HG03135 (cell line): ENCODE measurements around the gene OR5AL1.
"Not testable (repeated sequence)": the region's sequence is repeated elsewhere in the genome, so short reads cannot be mapped to it uniquely, and the experiment has no call there.

Experiments
- ATAC-seq: cut with Tn5 transposase; IDR thresholded peaks from one replicate; pipeline ENCODE4 v1.9.1; 2021; ENCODE audit warnings: mild to moderate bottlenecking, moderate library complexity; ENCODE audit not compliant: unreplicated experiment

The OR5AL1 gene

DNA sequence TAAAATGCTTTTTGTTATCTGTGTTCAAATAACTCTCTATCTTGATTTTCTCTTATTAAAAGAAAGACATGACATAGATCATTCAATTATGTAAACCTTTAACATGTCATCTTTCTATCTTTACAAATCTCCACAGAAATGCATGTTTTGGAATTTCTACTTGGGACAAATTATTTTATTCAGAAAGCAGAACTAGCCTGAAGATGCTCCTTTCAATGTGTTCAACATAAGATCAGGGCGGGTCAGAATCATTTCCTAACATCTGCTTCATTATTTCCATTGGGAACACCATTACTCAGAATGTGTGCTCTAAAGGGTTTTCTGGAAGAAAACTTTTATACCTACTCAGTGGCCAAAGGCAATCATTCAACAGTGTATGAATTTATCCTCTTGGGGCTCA, at the start of gene OR5AL1:
TSS of gene OR5AL1 (plus strand) at position 301 of the 400 bp plus-strand sequence.
- ATAC-seq, result no peak

DNA sequence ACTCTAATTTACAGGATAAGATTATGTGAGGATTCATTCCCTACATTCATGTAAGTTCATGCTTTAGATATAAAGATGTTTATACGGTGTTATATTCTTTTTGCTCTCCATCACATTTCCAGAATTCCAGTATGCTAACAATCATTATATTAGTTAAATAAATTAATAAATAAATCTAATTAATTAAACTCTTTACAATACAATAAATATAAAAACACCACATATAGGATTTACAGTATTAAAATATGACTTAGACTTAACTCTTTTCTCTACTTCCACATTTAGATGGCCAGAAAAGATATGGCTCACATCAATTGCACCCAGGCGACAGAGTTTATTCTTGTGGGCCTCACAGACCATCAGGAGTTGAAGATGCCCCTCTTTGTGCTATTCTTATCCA, 37.2 kb upstream of the OR5AL1 start, which contains the start of gene OR8U1:
TSS of gene OR8U1 (plus strand) at position 301 of the 400 bp plus-strand sequence. CDS start at position 301, 0 bp downstream.
- no peak for ATAC-seq

DNA sequence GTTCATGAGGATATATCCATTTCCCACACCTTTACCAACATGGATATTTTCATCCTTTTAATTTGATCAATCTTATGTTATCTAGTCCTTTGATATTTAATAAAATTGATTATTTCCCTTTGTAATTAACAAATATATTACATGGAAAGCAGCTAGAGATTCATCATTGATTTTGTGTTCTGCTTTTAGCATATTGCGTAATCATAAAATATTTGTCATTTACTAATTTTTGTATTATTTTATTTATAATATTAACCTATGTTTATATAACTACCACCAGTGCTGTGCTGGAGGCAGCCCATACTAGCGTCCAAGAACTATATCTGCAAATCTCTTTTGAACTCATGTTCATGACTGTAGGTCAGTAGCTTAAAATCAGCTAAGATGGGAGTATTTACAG, 32.4 kb upstream of the OR5AL1 start:
- no peak for ATAC-seq

DNA sequence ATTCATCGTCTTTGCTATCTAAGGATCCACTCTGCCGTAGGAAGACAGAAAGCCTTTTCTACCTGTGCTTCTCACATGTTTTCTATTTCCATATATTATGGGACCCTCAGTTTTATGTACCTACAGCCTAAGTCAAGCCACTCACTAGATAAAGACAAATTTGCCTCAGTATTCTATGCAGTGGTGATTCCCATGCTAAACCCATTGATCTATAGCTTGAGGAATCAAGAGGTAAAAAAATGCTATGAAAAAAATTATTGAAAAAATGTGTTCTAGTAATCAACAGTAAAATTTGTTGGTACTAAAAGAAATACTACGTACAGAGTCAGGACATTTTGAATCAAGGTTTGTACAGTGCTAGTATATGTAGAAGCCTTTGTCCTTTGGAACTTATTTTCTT, 18.1 kb upstream of the OR5AL1 start:
- ATAC-seq, result no peak

DNA sequence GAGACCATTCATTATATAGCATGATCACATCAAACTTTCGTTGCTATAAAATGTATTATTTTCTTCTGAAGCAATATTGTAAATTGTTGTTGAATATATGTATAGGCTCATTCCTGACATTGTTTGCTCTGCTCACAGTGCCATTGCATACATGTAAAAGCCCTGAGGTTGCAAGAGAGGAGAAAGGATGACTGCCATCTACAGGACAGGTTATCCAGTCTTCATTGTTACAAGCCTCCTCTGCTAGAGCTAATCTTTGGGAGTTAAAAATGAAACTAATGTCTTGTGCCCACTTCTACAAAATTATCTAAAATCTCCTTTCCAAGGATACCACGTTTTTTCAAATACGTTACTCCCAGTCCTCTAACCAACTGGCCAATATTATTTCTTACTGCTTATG, 16.4 kb upstream of the OR5AL1 start:
- no peak for ATAC-seq

DNA sequence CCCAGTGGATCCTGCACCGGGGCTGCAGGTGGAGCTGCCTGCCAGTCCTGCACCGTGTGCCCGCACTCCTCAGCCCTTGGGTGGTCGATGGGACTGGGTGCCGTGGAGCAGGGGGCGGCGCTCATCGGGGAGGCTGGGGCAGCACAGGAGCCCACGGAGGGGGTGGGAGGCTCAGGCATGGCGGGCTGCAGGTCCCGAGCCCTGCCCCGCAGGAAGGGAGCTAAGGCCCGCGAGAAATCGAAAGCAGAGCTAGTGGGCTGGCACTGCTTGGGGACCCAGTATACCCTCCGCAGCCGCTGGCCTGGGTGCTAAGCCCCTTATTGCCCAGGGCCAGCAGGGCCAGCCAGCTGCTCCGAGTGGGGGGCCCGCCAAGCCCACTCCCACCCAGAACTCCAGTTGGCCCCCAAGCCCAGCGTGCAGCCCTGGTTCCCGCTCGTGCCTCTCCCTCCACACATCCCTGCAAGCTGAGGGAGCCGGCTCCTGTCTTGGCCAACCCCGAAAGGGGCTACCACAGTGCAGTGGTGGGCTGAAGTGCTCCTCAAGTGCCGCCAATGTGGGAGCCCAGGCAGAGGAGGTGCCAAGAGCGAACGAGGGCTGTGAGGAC, 10.5 kb upstream of the OR5AL1 start:
- not testable (repeated sequence) for ATAC-seq

DNA sequence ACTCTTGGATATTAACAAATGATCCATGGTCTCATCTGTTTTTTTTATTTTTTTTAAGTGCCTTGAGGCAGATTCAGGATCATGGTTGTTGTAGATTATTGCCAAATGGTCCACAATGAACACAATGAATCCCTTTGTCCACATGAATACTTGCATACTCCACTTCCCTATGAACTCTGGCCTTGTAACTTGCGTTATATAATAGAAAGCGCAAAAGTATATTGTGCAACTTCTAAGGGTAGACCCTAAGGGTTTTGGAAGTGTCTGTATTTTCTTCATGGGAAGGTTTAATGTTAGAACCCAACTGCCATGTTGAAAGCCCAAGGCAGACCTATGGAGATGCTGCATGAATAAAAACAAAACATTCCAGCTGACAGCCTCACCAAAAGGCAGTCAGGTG, 8.1 kb upstream of the OR5AL1 start:
- ATAC-seq, result no peak

DNA sequence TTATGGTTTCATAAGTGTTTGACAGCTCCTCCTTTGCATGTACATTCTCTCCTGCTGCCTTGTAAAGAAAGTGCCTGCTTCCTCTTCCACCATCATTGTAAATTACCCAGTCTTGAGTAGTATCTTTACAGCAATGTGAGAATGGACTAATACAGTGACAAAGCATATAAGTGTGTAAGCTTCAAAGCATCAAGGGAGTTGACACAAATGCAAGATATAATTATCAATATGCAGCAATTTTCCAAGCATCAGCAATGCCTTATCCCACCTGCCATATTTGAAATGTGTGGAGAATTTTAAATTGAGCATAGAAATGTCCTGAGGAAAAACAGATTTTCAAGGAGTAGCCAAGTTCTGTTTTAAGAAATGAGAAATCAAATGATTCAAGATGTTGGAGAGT, 1.7 kb upstream of the OR5AL1 start:
- no peak for ATAC-seq

DNA sequence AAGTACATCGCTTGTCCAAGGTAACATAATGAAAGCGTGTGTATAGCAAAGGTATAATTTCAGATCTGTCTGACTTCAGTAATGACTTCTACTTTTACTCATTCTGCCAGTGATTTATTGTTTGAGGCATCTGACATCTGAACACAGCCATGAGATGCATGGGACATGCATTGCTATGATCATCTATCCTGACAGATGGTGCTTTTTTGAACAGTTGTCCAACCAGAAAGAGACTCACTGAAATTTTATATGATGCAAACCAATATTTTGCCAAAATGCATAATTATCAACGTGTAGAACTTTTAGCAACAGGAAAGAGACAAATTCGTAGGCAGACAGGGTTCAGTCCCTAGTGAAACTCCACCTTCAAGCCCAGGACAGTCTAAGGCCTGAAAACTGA, 41.0 kb downstream of the OR5AL1 start:
- no peak for ATAC-seq

DNA sequence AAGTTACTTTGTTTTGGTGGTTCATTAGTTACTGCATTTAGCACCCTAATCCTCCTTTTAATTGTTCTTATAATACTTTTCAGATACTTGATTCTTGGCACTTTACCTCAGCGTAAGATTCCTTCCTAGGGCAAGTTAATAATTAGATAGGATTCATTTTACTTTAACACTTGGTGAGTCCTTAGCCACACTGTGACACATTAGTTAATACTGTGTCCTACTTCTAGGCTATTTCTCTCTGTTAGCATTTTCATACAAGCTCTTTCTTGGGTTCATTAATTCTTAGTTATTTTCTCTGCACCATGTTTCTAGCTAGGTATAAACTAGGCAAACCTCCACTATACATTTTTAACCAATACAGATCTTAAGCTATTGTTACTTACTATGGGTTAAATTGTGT, 44.6 kb downstream of the OR5AL1 start:
- no peak for ATAC-seq
